ENCODE measurements around the gene DOP1B.

GRCh38 chr21:36166705-36167104, 10.1 kb downstream of the DOP1B start:
- TF ChIP-seq CTCF (conservative IDR thresholded peaks at IDR 0.05; ENCODE audit: low read length) = no peak
- no peak for TF ChIP-seq EZH2phosphoT487 (IDR thresholded peaks at IDR 0.05; ENCODE audit: borderline replicate concordance, low read depth, low read length)

Measured in OCI-LY7 (cell line).